HG03565 (cell line): ENCODE data around the gene NIPAL4.
"Not testable (repeated sequence)": the region's sequence is repeated elsewhere in the genome, so short reads cannot be mapped to it uniquely, and the experiment has no call there.

Experiments used
- ATAC-seq: cut with Tn5 transposase; IDR thresholded peaks from one replicate; pipeline ENCODE4 v1.9.1; 2021; ENCODE audit warnings: mild to moderate bottlenecking, moderate library complexity; ENCODE audit not compliant: unreplicated experiment

NIPAL4 gene

GRCh38 chr5:157463081-157463480, 3.1 kb downstream of the NIPAL4 start:
- ATAC-seq, result no peak

DNA sequence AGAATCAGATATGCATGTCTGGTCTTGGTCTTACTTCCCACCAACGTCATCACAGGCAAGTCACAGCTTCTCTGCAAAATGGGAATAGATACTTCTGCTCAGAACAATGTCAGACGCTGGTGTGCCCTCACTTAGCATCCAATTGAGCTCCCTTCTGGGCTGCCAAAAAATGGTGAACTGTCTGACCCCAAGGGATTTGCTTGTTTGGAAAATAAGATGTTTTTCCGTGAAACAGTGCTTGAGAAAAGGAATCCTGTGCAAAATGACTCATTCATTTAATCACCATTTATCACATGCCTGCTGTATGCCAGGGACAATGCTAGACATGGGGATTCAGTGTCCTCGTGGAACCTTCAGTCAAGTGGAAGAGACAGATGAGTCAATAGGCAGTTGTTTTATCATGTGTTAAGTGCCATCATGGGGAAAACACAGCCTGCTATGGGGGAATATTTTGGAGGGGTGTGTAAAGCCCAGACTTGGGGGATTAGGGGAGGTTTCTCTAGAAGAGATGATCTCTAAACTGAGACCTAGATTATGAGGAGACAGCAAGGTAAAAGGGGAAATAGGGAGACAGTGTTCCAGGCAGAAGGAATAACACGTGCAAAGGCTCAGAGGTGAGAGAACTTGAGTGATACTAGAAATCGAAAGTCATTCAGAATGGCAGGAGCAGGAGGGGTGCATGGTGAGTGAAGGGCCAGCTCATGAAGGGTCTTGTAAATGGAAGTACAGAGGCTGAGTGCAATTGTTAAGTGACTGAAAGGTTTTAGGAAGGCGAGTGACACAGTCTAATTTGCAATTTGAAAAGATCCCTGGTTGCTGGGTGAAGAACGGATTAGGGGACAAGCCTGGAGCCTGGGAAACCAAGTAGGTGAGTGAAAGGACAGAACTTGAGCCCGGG, 3.9 kb downstream of the NIPAL4 start:
- no peak for ATAC-seq

DNA sequence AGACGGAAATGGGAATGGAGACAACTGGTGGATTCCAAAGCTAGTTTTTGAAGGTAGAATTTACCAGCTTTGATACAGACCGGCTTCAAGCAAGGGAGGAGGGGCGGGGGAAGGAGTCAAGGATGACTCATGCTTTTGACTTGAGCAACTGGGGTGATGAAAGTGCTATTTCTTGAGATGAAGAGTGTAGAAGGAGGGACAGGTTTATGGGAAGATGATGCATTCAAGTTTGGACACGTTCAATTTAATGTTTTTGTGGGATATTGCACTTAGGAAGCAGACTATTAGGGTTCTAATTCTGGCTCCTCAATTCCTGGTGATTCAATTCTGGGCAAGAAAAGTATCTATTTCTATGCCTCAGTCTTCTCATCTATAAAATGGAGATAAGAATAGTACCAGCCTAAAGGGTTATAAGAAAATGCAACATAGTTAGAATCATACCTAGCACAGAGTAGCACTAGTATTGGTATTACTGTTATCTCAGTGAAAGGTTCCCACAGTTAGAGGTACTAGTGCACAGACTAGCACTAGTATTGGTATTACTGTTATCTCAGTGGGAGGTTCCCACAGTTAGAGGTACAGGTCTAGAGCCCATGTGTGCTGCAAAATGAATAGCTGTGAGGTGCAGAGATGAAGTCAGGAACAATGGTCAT, 4.6 kb downstream of the NIPAL4 start:
- ATAC-seq, result peak; percentile 96

GRCh38 chr5:157468293-157468965, 8.4 kb downstream of the NIPAL4 start:
- ATAC-seq, result no peak

DNA sequence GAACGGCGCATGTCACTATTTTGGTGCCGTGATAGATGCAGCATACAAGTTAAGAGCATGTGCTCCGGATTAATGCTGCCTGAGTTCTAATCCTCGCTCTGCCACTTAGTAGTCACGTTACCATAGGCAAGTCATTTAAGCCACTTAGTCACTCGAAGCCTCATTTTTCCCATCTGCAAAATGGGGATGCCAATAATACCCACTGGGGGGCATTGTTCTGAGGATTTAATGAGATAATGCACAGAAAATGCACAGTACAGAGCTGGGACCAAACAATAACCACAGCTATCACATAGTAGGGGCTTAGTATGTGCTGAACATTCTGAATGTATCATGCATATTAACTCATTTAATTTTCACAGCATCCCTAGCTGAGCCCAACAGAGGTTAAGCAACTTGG, 9.1 kb downstream of the NIPAL4 start:
- no peak for ATAC-seq

DNA sequence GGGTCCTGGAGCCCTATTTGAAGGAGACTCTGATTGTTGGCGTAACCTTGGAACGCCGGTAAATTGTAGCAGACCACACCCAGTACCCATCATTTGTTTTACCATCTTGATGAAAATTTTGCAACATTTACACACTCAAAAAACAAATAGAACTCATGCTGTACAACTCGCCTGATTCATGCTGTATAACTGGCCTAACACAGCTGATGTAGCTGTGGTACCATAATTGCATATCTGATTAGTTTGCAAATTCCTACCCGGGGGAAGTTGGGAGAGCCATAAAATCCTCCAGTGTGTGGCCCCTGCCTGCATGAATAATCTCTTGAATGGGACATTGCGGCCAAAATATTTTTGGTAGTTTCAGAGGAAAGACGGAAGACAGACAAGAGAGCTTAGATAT, 9.7 kb downstream of the NIPAL4 start:
- ATAC-seq, result no peak

GRCh38 chr5:157470631-157471030, 10.6 kb downstream of the NIPAL4 start:
- ATAC-seq, result no peak

DNA sequence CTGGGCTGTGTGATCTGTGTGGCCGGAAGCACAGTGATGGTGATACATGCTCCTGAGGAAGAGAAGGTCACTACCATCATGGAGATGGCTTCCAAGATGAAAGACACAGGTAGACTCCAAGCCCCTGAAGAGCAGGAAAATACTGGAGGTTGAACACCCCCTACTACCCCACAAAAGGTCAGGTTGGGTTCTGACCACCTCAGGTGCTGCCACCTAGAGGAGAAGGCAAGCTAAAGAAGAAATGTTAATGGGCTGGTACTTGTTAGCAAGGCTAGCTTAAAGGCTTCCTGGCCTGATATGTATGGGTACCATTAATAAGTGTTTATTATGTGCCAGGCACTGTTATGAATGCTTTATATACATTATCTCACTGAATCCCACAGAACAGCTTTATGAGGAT, 11.7 kb downstream of the NIPAL4 start:
- no peak for ATAC-seq

DNA sequence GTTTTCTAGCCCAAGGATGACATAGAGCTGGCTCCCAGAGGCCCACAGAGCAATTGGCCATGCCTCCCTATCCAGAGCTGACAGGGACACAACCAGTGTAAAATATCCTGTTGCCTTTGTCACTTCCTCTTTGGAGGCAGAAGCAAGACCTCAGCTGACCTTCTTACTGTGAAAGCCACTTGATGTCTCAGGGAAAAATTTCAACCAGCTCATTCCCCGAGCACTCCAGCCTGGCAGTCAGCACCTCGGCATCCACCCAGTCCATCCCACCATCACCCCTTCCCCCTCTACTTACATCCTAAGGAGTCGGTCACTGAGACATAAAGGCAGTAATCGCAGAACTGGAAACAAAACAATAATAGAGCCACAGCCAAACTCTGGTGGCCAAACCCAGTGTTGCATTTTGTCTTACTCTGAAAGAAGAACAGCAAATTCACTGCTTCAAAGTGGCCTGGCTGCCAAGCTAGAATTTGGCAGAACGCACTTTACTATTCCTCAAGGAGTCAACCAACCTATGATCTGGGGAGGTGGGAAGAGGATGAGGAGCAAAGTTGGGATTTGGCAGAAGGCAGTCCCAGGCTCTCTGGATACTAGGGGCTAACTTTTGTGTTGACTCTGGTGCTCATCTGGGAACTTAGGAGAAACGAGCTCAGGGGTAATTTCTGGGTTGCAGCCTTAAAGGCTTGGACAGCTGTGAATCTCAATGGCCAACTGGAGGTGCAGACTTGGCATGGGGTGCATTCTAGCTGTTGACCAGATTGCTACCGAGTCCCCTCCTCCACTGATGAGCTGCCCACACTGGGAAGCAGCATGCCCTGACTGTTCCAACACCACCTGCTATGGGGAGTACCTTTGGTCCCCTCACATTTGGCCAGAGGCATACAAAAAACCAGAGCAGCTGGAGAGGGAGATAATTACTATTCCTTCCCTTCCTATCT, 13.6 kb downstream of the NIPAL4 start:
- ATAC-seq, result no peak

DNA sequence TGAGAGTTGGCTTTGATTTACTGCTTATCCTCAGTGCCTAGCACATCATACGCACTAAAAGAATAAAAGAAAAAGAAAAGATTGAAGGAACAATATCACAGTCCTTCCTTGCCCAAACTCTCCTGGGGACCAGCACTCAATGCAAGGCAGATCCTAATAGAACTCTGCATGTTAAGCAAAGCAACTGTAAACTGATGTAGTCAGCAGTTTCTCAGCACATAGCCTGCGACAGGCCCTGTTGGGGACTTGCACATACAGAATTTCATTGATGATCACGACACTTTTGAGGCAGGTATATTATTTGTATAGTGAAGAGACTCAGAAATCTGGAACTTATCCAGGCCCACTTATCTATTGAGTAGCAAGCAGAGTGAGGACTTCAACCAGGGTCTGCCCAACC, 15.4 kb downstream of the NIPAL4 start:
- ATAC-seq, result no peak

DNA sequence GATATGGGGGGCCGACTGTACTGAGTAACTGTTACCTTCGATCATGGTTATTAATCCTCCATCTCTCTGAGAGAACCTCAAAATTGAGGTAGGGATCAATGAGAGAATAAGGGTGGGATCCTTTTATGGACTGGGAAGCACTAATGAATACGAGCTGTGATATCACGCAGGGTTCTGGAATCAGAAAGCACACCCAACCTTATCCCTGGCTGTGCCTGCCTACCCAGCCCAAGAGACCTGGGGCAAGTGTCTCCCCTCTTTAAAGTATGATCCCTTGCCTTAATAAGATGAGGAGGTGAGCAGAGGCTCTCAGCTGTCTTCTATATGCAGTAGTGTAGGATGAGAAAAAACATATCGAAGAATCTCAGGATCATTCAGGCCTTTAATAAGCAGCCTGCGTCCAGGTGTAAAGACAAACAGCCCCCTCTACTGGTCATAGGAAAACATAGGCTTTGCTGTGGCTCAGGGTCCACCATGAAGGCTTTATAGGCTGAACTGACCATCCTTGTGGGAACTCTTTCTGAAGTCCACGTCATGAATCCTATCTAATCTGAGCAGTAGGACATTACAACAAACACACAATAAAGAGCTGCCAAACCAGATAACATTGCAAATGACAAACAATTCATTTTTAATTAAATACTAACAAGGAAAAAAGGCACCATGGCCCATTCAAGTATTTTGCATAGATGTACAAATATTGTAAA, 16.8 kb downstream of the NIPAL4 start:
- ATAC-seq, result peak; percentile 63

- no peak for ATAC-seq
Measured at GRCh38 chr5:157477814-157478494, 17.9 kb downstream of the NIPAL4 start.

- ATAC-seq, result no peak
Measured at GRCh38 chr5:157478726-157479125, 18.7 kb downstream of the NIPAL4 start.

DNA sequence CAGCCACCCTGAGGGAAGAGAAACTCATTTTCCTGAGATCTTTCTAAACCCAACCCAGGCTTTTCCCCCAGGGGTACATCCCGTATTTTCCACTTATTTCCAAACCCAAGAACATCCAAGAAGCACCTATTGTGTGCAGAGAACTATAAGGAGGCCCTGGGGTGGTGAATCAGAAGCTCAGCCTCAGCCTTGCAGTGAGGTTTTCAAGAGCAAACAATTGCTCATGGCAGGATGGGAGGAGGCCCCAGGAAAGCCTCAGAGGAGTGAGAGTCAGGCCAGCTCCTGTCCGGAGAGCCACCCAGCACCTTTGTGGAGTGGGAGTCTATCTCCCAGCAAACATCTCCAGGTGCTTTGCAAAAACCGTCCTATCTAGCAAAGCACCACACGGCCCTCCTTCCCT, 19.2 kb downstream of the NIPAL4 start:
- ATAC-seq, result no peak

- no peak for ATAC-seq
Measured at GRCh38 chr5:157479612-157480510, 19.8 kb downstream of the NIPAL4 start.

- ATAC-seq, result no peak
Measured at GRCh38 chr5:157481265-157481664, 21.3 kb downstream of the NIPAL4 start.

DNA sequence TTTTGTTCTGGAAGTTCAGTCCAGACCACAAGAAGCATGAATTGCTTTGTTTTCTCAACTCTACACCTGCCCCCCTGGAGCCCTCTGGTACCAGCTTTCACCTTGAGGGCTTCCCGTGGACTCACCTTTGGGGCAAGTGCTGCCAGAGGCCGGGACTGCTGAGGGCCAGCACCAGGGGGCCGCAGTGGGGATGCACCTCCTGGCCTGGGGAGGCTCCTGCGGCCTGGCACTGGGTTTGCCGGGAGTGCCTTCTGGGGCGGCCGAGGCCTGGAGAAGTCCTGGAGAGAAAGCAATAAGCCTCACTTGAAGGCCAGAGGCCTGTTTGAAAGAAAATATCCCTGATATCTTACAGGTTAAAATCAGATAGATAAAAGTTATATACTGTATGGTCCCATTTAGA, 21.7 kb downstream of the NIPAL4 start:
- ATAC-seq, result no peak

GRCh38 chr5:157482702-157483101, 22.7 kb downstream of the NIPAL4 start:
- ATAC-seq, result not testable (repeated sequence)
